Right lobe of liver (tissue), 6 donors: ENCODE data around the gene IQSEC3. TPM values are rescaled to one million over a fixed set of nuclear protein-coding genes. Genes with fewer than 3 reads are reported as not detected.
A peak's percentile ranks its signal among the peaks of the same experiment; 100 is the strongest.

Experiments used
- ATAC-seq, 4 donors: fragments of 200-7000 bp; cut with Tn5 transposase; one replicate each; pipeline ENCODE4 v1.9.1; 2020; ENCODE audit warnings: mild to moderate bottlenecking in 4 of 4, moderate library complexity in 4 of 4
- DNase-seq, 3 donors: peaks; one replicate each; pipeline ENCODE4 v3.0.0-alpha.2; 2020
- H3K27ac ChIP-seq, 3 donors: fragments of 200-600 bp; one replicate each; pipeline ENCODE4 v1.8.0; 2022
- H3K27me3 ChIP-seq, 2 donors: fragments of 200-600 bp; one replicate each; pipeline ENCODE4 v1.8.0; 2022
- H3K36me3 ChIP-seq, 4 donors: fragments of 200-600 bp; sonication (generic) in 1 of 4; one replicate each; pipeline versions ENCODE4 v1.5.1 to v1.8.0; 2017 to 2022; ENCODE audit warnings: control low read depth in 1 of 4
- H3K4me1 ChIP-seq, 4 donors: fragments of 200-600 bp; sonication (generic) in 1 of 4; one replicate each; pipeline versions ENCODE4 v1.5.1 to v1.8.0; 2017 to 2022; ENCODE audit warnings: control low read depth in 1 of 4
- H3K4me3 ChIP-seq, 3 donors: fragments of 200-600 bp; one replicate each; pipeline ENCODE4 v1.8.0; 2022
- H3K9me3 ChIP-seq, 4 donors: fragments of 200-600 bp; sonication (generic) in 1 of 4; one replicate each; pipeline versions ENCODE4 v1.5.1 to v1.8.0; 2017 to 2022; ENCODE audit warnings: control low read depth in 1 of 4
- POLR2A ChIP-seq: fragments of 450-650 bp; IDR thresholded peaks from one replicate; pipeline ENCODE4 v1.6.1; 2017; ENCODE audit warnings: antibody characterized with exemption, mild to moderate bottlenecking
- WGBS: methylation state at CpG from one replicate; pipeline ENCODE4 v1.1.6; 2018; ENCODE audit warnings: low coverage, low lambda C conversion rate; ENCODE audit not compliant: insufficient coverage; ENCODE audit errors: missing lambda C conversion rate; 5-methylcytosine and 5-hydroxymethylcytosine counted together
- intact Hi-C, 2 donors: fragments of 100-400 bp; cut with DNase I; formaldehyde crosslinking; loops; one replicate each; pipeline versions ENCODE4 v1.11.2 to v1.14.1; 2022
- total RNA-seq, 6 experiments: library from RNA; depleted of rRNA in 2 of 6; stranded (reverse); fragments of >200 nt in 2 of 6; fragmentation: NEBNext Ultra II Directional in 3 of 6; extraction: Animal tissue kit (Norgen Biotek cat#: 25700) in 3 of 6; gene quantifications; one replicate each; pipeline versions ENCODE4 v1.1.0 to v1.2.4, GENCODE V29; 2016 to 2023
- TF ChIP-seq, protein P1 (sequence below), 4 donors: fragments of 200-600 bp in 3 of 4; fragments of 450-650 bp in 1 of 4; IDR thresholded peaks; one replicate each; pipeline versions ENCODE4 v1.5.1 to v1.8.0; 2016 to 2022; ENCODE audit warnings: antibody characterized with exemption in 4 of 4, mild to moderate bottlenecking in 2 of 4
- donor health status: DM: no; HTN: yes; CAD: no.
- donor health status: DM: no; HTN: no; CAD: no.
- donor health status: DM: no; HTN: no; CAD: no.
- donor health status: DM: no; HTN: yes; CAD: no.
- donor health status: DM: no; HTN: yes; CAD: no.

The IQSEC3 gene
- total RNA-seq, 6 experiments from 2014 or later: 0.05 to 0.64 (median 0.15) TPM; not detected in 1

- Histone ChIP-seq H3K36me3 (peaks cover 0 to 38% (median 12%) of the 10 kb centered on the region in 4 donors), H3K9me3 (no peaks in the 10 kb centered on the region), H3K4me3 (no peak overlapping the region), H3K27ac (no peak overlapping the region), H3K27me3 (no peaks in the 10 kb centered on the region), H3K4me1 (no peaks in the 10 kb centered on the region)
- TF ChIP-seq, protein P1, sequence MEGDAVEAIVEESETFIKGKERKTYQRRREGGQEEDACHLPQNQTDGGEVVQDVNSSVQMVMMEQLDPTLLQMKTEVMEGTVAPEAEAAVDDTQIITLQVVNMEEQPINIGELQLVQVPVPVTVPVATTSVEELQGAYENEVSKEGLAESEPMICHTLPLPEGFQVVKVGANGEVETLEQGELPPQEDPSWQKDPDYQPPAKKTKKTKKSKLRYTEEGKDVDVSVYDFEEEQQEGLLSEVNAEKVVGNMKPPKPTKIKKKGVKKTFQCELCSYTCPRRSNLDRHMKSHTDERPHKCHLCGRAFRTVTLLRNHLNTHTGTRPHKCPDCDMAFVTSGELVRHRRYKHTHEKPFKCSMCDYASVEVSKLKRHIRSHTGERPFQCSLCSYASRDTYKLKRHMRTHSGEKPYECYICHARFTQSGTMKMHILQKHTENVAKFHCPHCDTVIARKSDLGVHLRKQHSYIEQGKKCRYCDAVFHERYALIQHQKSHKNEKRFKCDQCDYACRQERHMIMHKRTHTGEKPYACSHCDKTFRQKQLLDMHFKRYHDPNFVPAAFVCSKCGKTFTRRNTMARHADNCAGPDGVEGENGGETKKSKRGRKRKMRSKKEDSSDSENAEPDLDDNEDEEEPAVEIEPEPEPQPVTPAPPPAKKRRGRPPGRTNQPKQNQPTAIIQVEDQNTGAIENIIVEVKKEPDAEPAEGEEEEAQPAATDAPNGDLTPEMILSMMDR (IDR thresholded peaks at IDR 0.05): no peak
- no peak for TF ChIP-seq POLR2A
- intact Hi-C loops: no loop called here
- 93% methylated on average over 4 of the region's 11 CpGs for WGBS
- no peak for DNase-seq
- no peak for ATAC-seq
Observed at GRCh38 chr12:223841-224240, 157.3 kb downstream of the IQSEC3 start.

DNA sequence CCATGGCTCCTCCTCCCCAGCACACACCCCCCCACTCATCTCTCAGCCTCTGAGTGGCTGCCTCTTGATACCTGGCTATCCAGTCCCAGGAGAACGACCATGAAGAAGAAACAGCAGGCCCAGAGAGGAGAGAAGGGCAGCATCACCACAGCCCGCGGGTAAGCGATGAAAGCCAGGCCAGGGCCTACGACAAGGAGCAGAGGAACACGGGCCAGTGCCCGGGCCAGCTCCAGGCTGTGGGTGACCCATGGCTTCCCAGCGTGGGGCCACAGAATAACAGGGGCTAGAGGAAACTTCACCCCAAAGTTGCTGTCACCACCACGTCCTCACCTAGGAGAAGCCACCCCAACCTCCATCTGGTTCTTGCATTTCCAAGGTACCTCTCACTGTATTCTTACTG lies 157.8 kb downstream of the IQSEC3 start:
- no peak for ATAC-seq
- Histone ChIP-seq H3K9me3 (no peaks in the 10 kb centered on the region), H3K4me3 (no peak overlapping the region), H3K4me1 (no peaks in the 10 kb centered on the region), H3K27ac (no peak overlapping the region), H3K27me3 (no peaks in the 10 kb centered on the region), H3K36me3 (peaks cover 0 to 38% (median 10%) of the 10 kb centered on the region in 4 donors)
- 40% methylated on average over 1 of the region's 9 CpGs for WGBS
- no peak for DNase-seq
- intact Hi-C loops: no loop called here
- no peak for TF ChIP-seq POLR2A
- TF ChIP-seq, protein P1 (IDR thresholded peaks at IDR 0.05): no peak

DNA sequence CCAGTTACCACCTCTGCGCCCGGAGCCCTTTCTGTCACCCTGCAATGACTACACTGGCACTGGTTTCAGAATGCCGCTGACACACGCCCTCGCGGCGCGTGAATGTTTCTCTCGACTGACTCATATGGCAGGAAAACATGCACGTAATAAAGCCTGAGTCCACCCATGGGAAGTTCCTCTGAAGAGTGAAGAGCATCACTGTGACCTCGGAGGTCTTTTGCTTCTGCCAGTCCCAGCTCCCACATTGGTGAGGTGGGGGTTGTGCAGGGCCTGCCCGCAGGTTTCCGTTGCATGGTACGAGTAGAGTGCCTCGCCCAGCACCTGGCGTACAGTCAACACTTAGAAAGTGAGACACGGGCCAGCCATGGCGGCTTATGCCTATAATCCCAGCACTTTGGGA lies 158.4 kb downstream of the IQSEC3 start:
- Histone ChIP-seq H3K4me3 (no peak overlapping the region), H3K9me3 (no peaks in the 10 kb centered on the region), H3K4me1 (no peaks in the 10 kb centered on the region), H3K27ac (no peak overlapping the region), H3K36me3 (peaks cover 0 to 38% (median 8%) of the 10 kb centered on the region in 4 donors), H3K27me3 (no peaks in the 10 kb centered on the region)
- DNase-seq (peak in 1 of 3 donors; percentile 14), ATAC-seq (no peak)
- intact Hi-C loops: no loop called here
- TF ChIP-seq, protein P1 (IDR thresholded peaks at IDR 0.05): no peak
- no peak for TF ChIP-seq POLR2A
- whole genome bisulfite sequencing: 91% methylated on average over 17 of the region's 18 CpGs

- no peaks in the 10 kb centered on the region for H3K27me3 ChIP-seq
- no peaks in the 10 kb centered on the region for H3K9me3 ChIP-seq
- H3K4me1 ChIP-seq: no peaks in the 10 kb centered on the region
- H3K27ac ChIP-seq: no peak overlapping the region
- H3K4me3 ChIP-seq: no peak overlapping the region
- TF ChIP-seq POLR2A: no peak
- TF ChIP-seq, protein P1 (IDR thresholded peaks at IDR 0.05): no peak
- ATAC-seq (no peak), DNase-seq (no peak)
- WGBS: 87% methylated on average over 10 of the region's 14 CpGs
- intact Hi-C loops: no loop called here
- peaks cover 0 to 34% (median 8%) of the 10 kb centered on the region in 4 donors for H3K36me3 ChIP-seq
Observed at GRCh38 chr12:226401-226800, 159.8 kb downstream of the IQSEC3 start.
